HepG2 (cell line): Measurements from ENCODE around the gene SMYD5. TPM values are rescaled to one million over a fixed set of nuclear protein-coding genes. Genes with fewer than 3 reads are reported as not detected.

Source experiments
- EEA1 ChIP-seq: sonication (generic); formaldehyde crosslinking; IDR thresholded peaks from 2 replicates; pipeline ENCODE4 v1.5.1; 2020; ENCODE audit warnings: mild to moderate bottlenecking, missing genetic modification reagents, borderline replicate concordance
- GABPB1 ChIP-seq: IDR thresholded peaks from 2 replicates; pipeline ENCODE4 v1.6.1; 2016; ENCODE audit warnings: mild to moderate bottlenecking, missing genetic modification reagents, moderate library complexity, missing compliant biosample characterization
- HDAC2 ChIP-seq: sonication (generic); formaldehyde crosslinking; IDR thresholded peaks from 2 replicates; pipeline ENCODE4 v1.4.0; 2020; ENCODE audit warnings: missing genetic modification reagents
- KDM2A ChIP-seq: sonication (generic); formaldehyde crosslinking; IDR thresholded peaks from 2 replicates; pipeline ENCODE4 v1.4.0; 2020; ENCODE audit warnings: low read depth, missing genetic modification reagents, borderline replicate concordance
- KLF15 ChIP-seq: sonication (generic); formaldehyde crosslinking; IDR thresholded peaks from 2 replicates; pipeline ENCODE4 v1.8.1; 2023; ENCODE audit warnings: borderline replicate concordance, mild to moderate bottlenecking, inconsistent platforms, missing genetic modification reagents, mixed read lengths
- MZF1 ChIP-seq: sonication (generic); formaldehyde crosslinking; IDR thresholded peaks from 2 replicates; pipeline ENCODE4 v1.8.1; 2023; ENCODE audit warnings: mild to moderate bottlenecking, missing genetic modification reagents, borderline replicate concordance
- PLRG1 ChIP-seq: fragments of 450-650 bp; conservative IDR thresholded peaks from 2 replicates; pipeline ENCODE4 v1.6.1; 2016
- SMAD1 ChIP-seq: sonication (generic); formaldehyde crosslinking; IDR thresholded peaks from 2 replicates; pipeline ENCODE4 v1.4.0; 2020; ENCODE audit warnings: missing genetic modification reagents, low read depth, mild to moderate bottlenecking, borderline replicate concordance
- SNRNP70 ChIP-seq: fragments of 200-400 bp; formaldehyde crosslinking; IDR thresholded peaks from 2 replicates; pipeline ENCODE4 v1.6.1; 2017; ENCODE audit warnings: mild to moderate bottlenecking, low read depth, low read length, moderate library complexity
- SRSF1 ChIP-seq: fragments of 200-400 bp; formaldehyde crosslinking; optimal IDR thresholded peaks from 2 replicates; pipeline ENCODE3; 2017; ENCODE audit warnings: mild to moderate bottlenecking, low read depth, low read length, moderate library complexity
- TOPORS ChIP-seq: sonication (generic); formaldehyde crosslinking; IDR thresholded peaks from 2 replicates; pipeline ENCODE4 v1.8.0; 2023; ENCODE audit warnings: mild to moderate bottlenecking, missing genetic modification reagents
- U2AF1 ChIP-seq: fragments of 200-400 bp; formaldehyde crosslinking; optimal IDR thresholded peaks from 2 replicates; pipeline ENCODE3; 2017; ENCODE audit warnings: mild to moderate bottlenecking, low read depth, low read length
- ZNF205 ChIP-seq: IDR thresholded peaks from 2 replicates; pipeline ENCODE4 v1.6.1; 2018; ENCODE audit warnings: missing biosample characterization, missing genetic modification reagents
- ZNF296 ChIP-seq: sonication (generic); formaldehyde crosslinking; conservative IDR thresholded peaks from 2 replicates; pipeline ENCODE4 v1.5.0; 2020; ENCODE audit warnings: mild to moderate bottlenecking, missing genetic modification reagents
- ZNF672 ChIP-seq: sonication (generic); formaldehyde crosslinking; IDR thresholded peaks from 2 replicates; pipeline ENCODE4 v1.8.1; 2022; ENCODE audit warnings: missing genetic modification reagents
- ZNF790 ChIP-seq: sonication (generic); formaldehyde crosslinking; IDR thresholded peaks from 2 replicates; pipeline ENCODE4 v1.8.0; 2022; ENCODE audit warnings: missing genetic modification reagents, mild to moderate bottlenecking, borderline replicate concordance
- ZNF83 ChIP-seq: sonication (generic); formaldehyde crosslinking; IDR thresholded peaks from 2 replicates; pipeline ENCODE4 v1.4.0; 2020; ENCODE audit warnings: missing genetic modification reagents, mild to moderate bottlenecking, borderline replicate concordance
- polyA plus RNA-seq, 8 experiments: library from polyadenylated mRNA; depleted of rRNA in 3 of 8; stranded (reverse) in 7 of 8; unstranded in 1 of 8; fragments of >200 nt; fragmentation: Illumina TruSeq in 4 of 8; extraction: Trizol in 4 of 8; gene quantifications; 2 replicates each; pipeline versions ENCODE4 v1.2.1 to v1.2.3, GENCODE V29; 2011 to 2016; ENCODE audit warnings: low read depth in 4 of 8, missing spikeins in 1 of 8, mixed read lengths in 1 of 8; ENCODE audit not compliant: insufficient read depth in 1 of 8
- total RNA-seq, 5 experiments: library from RNA; depleted of rRNA; stranded (reverse); fragments of >200 nt; fragmentation: Illumina TruSeq; extraction: Trizol; gene quantifications; 2 replicates each; pipeline ENCODE4 v1.2.3, GENCODE V29; 2016; ENCODE audit warnings: low read depth in 1 of 5
- TF ChIP-seq, protein P1 (sequence below): sonication (generic); formaldehyde crosslinking; IDR thresholded peaks from 2 replicates; pipeline ENCODE4 v1.4.0; 2020; ENCODE audit warnings: mild to moderate bottlenecking, missing genetic modification reagents, borderline replicate concordance
- TF ChIP-seq, protein P2 (sequence below): sonication (generic); formaldehyde crosslinking; IDR thresholded peaks from 2 replicates; pipeline ENCODE4 v1.8.0; 2022; ENCODE audit warnings: missing genetic modification reagents, mild to moderate bottlenecking, inconsistent platforms, borderline replicate concordance
- TF ChIP-seq, protein P3 (sequence below): sonication (generic); formaldehyde crosslinking; IDR thresholded peaks from 2 replicates; pipeline ENCODE4 v1.4.0; 2020; ENCODE audit warnings: missing genetic modification reagents
- TF ChIP-seq, protein P4 (sequence below): sonication (generic); formaldehyde crosslinking; IDR thresholded peaks from 2 replicates; pipeline ENCODE4 v1.8.1; 2023; ENCODE audit warnings: mild to moderate bottlenecking, inconsistent platforms, moderate library complexity, missing genetic modification reagents, borderline replicate concordance

Gene SMYD5
- total and polyA plus RNA-seq, 2 of the 13 experiments (the other 11 are each of a cell fraction or from before 2014, with no cell fraction given), result 55.8 to 70.4 TPM

DNA sequence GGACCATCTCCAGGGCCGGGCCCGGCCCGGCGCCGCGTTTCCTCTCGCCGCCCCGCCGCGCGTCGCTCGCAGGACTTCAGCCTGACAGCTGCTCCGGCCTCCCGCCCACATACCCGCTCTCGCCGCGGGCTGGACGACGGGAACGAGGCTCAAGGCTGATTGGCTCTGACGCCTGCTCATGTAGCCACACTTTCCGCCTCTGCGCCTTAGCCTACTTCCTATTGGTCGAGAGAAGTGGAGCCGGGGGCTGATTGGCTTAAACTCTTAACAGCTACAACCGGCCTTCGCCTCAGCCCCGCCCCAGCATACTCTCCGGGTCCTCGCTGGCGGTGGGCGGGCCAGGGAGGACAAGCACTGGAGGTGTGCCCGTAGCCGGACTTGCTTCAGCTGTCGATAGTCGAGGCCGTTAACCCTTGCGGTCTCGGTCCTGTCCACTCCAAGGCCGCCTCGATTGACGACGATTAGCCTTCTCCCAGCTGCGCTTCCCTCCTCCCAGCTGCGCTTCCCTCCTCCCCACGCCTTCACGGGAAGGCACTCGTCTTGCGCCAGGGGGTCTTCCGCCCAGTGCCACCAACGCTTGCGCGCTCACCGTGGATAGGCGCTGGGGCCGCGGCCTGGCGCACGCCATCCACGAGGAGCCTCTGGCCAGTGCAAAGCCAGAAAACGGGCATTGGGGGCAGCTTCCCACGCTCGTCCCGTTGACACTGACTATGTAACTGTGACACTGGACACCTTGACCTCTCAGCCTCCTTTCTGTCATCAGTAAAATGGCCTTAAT lies 19.3 kb downstream of the SMYD5 start, which contains the start of gene PRADC1 (continued):
- TF ChIP-seq, protein P1, sequence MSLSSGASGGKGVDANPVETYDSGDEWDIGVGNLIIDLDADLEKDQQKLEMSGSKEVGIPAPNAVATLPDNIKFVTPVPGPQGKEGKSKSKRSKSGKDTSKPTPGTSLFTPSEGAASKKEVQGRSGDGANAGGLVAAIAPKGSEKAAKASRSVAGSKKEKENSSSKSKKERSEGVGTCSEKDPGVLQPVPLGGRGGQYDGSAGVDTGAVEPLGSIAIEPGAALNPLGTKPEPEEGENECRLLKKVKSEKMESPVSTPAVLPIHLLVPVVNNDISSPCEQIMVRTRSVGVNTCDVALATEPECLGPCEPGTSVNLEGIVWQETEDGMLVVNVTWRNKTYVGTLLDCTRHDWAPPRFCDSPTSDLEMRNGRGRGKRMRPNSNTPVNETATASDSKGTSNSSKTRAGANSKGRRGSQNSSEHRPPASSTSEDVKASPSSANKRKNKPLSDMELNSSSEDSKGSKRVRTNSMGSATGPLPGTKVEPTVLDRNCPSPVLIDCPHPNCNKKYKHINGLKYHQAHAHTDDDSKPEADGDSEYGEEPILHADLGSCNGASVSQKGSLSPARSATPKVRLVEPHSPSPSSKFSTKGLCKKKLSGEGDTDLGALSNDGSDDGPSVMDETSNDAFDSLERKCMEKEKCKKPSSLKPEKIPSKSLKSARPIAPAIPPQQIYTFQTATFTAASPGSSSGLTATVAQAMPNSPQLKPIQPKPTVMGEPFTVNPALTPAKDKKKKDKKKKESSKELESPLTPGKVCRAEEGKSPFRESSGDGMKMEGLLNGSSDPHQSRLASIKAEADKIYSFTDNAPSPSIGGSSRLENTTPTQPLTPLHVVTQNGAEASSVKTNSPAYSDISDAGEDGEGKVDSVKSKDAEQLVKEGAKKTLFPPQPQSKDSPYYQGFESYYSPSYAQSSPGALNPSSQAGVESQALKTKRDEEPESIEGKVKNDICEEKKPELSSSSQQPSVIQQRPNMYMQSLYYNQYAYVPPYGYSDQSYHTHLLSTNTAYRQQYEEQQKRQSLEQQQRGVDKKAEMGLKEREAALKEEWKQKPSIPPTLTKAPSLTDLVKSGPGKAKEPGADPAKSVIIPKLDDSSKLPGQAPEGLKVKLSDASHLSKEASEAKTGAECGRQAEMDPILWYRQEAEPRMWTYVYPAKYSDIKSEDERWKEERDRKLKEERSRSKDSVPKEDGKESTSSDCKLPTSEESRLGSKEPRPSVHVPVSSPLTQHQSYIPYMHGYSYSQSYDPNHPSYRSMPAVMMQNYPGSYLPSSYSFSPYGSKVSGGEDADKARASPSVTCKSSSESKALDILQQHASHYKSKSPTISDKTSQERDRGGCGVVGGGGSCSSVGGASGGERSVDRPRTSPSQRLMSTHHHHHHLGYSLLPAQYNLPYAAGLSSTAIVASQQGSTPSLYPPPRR (CRISPR knock-in tag), result no peak
- TF ChIP-seq SMAD1 (CRISPR knock-in tag) (no peak), ZNF296 (CRISPR knock-in tag) (peak; percentile 87), ZNF790 (CRISPR knock-in tag) (peak; percentile 96), GABPB1 (CRISPR knock-in tag) (peak; percentile 80), TOPORS (CRISPR knock-in tag) (peak; percentile 42; the same call in 1 of the 2 replicates), ZNF83 (CRISPR knock-in tag) (no peak), SRSF1 (no peak), PLRG1 (no peak), HDAC2 (peak; percentile 78; the same call in 1 of the 2 replicates), SNRNP70 (no peak), MZF1 (no peak), EEA1 (CRISPR knock-in tag) (no peak; the same call in 1 of the 2 replicates), KLF15 (peak; percentile 45; the same call in 1 of the 2 replicates), U2AF1 (no peak), KDM2A (CRISPR knock-in tag) (peak; percentile 94), ZNF672 (CRISPR knock-in tag) (no peak), ZNF205 (CRISPR knock-in tag) (peak; percentile 79; the same call in 1 of the 2 replicates)
- TF ChIP-seq, protein P2, sequence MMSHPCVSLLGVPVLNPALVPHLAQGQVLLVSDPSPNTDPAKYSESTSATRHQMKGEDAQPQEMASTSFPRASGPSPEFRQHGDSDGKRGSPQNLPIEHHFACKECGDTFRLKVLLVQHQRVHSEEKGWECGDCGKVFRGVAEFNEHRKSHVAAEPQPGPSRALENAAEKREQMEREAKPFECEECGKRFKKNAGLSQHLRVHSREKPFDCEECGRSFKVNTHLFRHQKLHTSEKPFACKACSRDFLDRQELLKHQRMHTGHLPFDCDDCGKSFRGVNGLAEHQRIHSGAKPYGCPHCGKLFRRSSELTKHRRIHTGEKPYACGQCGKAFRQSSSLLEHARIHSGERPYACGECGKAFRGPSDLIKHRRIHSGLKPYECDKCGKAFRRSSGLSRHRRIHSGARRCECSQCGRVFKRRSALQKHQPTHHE (CRISPR knock-in tag), result peak; percentile 92
- TF ChIP-seq, protein P3, sequence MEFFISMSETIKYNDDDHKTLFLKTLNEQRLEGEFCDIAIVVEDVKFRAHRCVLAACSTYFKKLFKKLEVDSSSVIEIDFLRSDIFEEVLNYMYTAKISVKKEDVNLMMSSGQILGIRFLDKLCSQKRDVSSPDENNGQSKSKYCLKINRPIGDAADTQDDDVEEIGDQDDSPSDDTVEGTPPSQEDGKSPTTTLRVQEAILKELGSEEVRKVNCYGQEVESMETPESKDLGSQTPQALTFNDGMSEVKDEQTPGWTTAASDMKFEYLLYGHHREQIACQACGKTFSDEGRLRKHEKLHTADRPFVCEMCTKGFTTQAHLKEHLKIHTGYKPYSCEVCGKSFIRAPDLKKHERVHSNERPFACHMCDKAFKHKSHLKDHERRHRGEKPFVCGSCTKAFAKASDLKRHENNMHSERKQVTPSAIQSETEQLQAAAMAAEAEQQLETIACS (CRISPR knock-in tag), result no peak; the same call in none of the 2 replicates
- TF ChIP-seq, protein P4, sequence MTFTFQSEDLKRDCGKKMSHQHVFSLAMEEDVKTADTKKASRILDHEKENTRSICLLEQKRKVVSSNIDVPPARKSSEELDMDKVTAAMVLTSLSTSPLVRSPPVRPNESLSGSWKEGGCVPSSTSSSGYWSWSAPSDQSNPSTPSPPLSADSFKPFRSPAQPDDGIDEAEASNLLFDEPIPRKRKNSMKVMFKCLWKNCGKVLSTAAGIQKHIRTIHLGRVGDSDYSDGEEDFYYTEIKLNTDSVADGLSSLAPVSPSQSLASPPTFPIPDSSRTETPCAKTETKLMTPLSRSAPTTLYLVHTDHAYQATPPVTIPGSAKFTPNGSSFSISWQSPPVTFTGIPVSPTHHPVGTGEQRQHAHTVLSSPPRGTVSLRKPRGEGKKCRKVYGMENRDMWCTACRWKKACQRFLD (CRISPR knock-in tag), result peak; percentile 56; the same call in 1 of the 2 replicates
